ENCODE measurements around the gene CDH20. TPM values are rescaled to one million over a fixed set of nuclear protein-coding genes. Genes with fewer than 3 reads are reported as not detected.

CDH20 gene
- total RNA-seq, 4 donors from 2014 or later: 5.9 TPM; not detected in 3

GRCh38 chr18:61432590-61432989 is 99.4 kb downstream of the CDH20 start:
- intact Hi-C loops (cut with DNase I; ENCODE audit: low total_unique reads): no loop called here
- Histone ChIP-seq H3K27ac (no peak overlapping the region), H3K9me3 (no peaks in the 10 kb centered on the region), H3K4me1 (no peaks in the 10 kb centered on the region), H3K27me3 (no peaks in the 10 kb centered on the region), H3K36me3 (no peaks in the 10 kb centered on the region), H3K4me3 (no peak overlapping the region)
- no peak for DNase-seq
- TF ChIP-seq CTCF (IDR thresholded peaks at IDR 0.05) (no peak), POLR2A (IDR thresholded peaks at IDR 0.05) (no peak)

- Histone ChIP-seq H3K27ac (no peak overlapping the region), H3K27me3 (no peaks in the 10 kb centered on the region), H3K4me3 (no peak overlapping the region), H3K36me3 (no peaks in the 10 kb centered on the region), H3K9me3 (no peaks in the 10 kb centered on the region), H3K4me1 (no peaks in the 10 kb centered on the region)
- intact Hi-C loops (cut with DNase I; ENCODE audit: low total_unique reads): no loop called here
- TF ChIP-seq POLR2A (IDR thresholded peaks at IDR 0.05) (no peak), CTCF (IDR thresholded peaks at IDR 0.05) (no peak)
- DNase-seq: no peak
Observed at GRCh38 chr18:61435064-61435652, 101.9 kb downstream of the CDH20 start.

- Histone ChIP-seq H3K27ac (no peak overlapping the region), H3K27me3 (no peaks in the 10 kb centered on the region), H3K9me3 (no peaks in the 10 kb centered on the region), H3K36me3 (no peaks in the 10 kb centered on the region), H3K4me1 (no peaks in the 10 kb centered on the region), H3K4me3 (no peak overlapping the region)
- TF ChIP-seq POLR2A (IDR thresholded peaks at IDR 0.05): no peak
- no peak for TF ChIP-seq CTCF (IDR thresholded peaks at IDR 0.05)
- intact Hi-C loops (cut with DNase I; ENCODE audit: low total_unique reads): no loop called here
- DNase-seq: no peak
Observed at GRCh38 chr18:61443081-61443725, 110.0 kb downstream of the CDH20 start.

GRCh38 chr18:61448316-61448715 is 115.1 kb downstream of the CDH20 start:
- no peak for DNase-seq
- H3K4me1 ChIP-seq: no peaks in the 10 kb centered on the region
- H3K36me3 ChIP-seq: no peaks in the 10 kb centered on the region
- H3K27me3 ChIP-seq: no peaks in the 10 kb centered on the region
- no peak overlapping the region for H3K4me3 ChIP-seq
- H3K9me3 ChIP-seq: peaks cover 0 to 3% of the 10 kb centered on the region in 2 donors
- intact Hi-C loops (cut with DNase I; ENCODE audit: low total_unique reads): no loop called here
- no peak overlapping the region for H3K27ac ChIP-seq
- TF ChIP-seq POLR2A (IDR thresholded peaks at IDR 0.05): no peak
- TF ChIP-seq CTCF (IDR thresholded peaks at IDR 0.05): no peak

- Histone ChIP-seq H3K4me1 (no peaks in the 10 kb centered on the region), H3K27ac (peak overlapping the region in 1 of 2 donors; percentile 27), H3K36me3 (no peaks in the 10 kb centered on the region), H3K27me3 (no peaks in the 10 kb centered on the region), H3K4me3 (no peak overlapping the region), H3K9me3 (no peaks in the 10 kb centered on the region)
- DNase-seq: no peak
- TF ChIP-seq POLR2A (IDR thresholded peaks at IDR 0.05): no peak
- TF ChIP-seq CTCF (IDR thresholded peaks at IDR 0.05): no peak
- intact Hi-C loops (cut with DNase I; ENCODE audit: low total_unique reads): no loop called here
Observed at GRCh38 chr18:61459896-61460648, 126.8 kb downstream of the CDH20 start.

Data from uterus (tissue), 4 donors.